Measurements from ENCODE around the gene SLK. TPM values are rescaled to one million over a fixed set of nuclear protein-coding genes. Genes with fewer than 3 reads are reported as not detected.

The SLK gene
- total and polyA plus RNA-seq, 2 donors from 2014 or later = 12.3 to 45.5 TPM

DNA sequence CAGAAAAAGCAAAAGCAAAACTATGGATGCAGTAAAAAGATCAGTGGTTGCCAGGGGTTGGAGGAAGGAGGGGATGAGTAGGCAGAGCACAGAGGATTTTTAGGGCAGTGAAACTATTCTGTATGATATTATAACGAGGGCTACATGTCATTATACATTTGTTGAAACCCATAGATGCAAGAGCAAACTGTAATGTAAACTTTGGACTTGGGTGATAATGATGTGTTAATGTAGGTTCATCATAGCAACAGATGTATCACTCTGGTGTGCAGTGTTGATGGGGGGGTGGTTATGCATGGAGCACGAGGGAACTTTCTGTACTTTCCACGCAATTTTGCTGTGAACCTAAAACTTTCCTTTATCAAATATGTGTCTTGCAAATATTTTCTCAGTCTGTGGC is 23.2 kb downstream of the SLK start:
- intact Hi-C loops (cut with DNase I) = no loop called here
- H3K36me3 ChIP-seq (ENCODE audit: control insufficient read depth in 2 of 3, insufficient read depth in 3 of 3, low read length in 3 of 3) = peaks cover 0 to 5% (median 0%) of the 10 kb centered on the region in 3 donors
- TF ChIP-seq, protein P1, sequence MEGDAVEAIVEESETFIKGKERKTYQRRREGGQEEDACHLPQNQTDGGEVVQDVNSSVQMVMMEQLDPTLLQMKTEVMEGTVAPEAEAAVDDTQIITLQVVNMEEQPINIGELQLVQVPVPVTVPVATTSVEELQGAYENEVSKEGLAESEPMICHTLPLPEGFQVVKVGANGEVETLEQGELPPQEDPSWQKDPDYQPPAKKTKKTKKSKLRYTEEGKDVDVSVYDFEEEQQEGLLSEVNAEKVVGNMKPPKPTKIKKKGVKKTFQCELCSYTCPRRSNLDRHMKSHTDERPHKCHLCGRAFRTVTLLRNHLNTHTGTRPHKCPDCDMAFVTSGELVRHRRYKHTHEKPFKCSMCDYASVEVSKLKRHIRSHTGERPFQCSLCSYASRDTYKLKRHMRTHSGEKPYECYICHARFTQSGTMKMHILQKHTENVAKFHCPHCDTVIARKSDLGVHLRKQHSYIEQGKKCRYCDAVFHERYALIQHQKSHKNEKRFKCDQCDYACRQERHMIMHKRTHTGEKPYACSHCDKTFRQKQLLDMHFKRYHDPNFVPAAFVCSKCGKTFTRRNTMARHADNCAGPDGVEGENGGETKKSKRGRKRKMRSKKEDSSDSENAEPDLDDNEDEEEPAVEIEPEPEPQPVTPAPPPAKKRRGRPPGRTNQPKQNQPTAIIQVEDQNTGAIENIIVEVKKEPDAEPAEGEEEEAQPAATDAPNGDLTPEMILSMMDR (IDR thresholded peaks at IDR 0.05; ENCODE audit: borderline replicate concordance, extremely low read depth, insufficient read depth) = no peak
- no peak overlapping the region for H3K4me3 ChIP-seq (ENCODE audit: low read length in 3 of 3)
- H3K9ac ChIP-seq (ENCODE audit: low read length in 3 of 3) = no peak overlapping the region
- no peaks in the 10 kb centered on the region for H3K4me1 ChIP-seq (ENCODE audit: control insufficient read depth in 2 of 3, insufficient read depth in 2 of 3, low read depth in 1 of 3, low read length in 3 of 3)
- FAIRE-seq (peak; percentile 19), DNase-seq (no peak)
- H3K27ac ChIP-seq (ENCODE audit: low read depth in 2 of 2, low read length in 2 of 2) = no peak overlapping the region
- H3K9me3 ChIP-seq (ENCODE audit: control insufficient read depth in 2 of 3, insufficient read depth in 1 of 3, low read length in 3 of 3) = no peaks in the 10 kb centered on the region
- H3K27me3 ChIP-seq (ENCODE audit: control insufficient read depth, insufficient read depth, low read length) = no peaks in the 10 kb centered on the region

DNA sequence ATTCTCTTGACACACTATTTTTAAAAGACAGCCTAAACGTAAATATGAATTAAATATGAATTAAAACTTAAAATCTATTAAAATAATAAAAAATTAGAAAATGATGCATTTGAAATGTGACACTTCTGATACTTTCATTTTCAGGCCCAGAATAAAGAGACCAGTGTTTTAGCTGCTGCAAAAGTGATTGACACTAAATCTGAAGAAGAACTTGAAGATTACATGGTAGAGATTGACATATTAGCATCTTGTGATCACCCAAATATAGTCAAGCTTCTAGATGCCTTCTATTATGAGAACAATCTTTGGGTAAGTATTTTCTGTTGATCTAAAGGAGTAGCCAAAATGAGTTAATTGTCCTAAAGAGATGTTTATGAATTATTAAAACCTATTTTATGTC is 23.6 kb downstream of the SLK start:
- Histone ChIP-seq H3K9ac (ENCODE audit: low read length in 3 of 3) (no peak overlapping the region), H3K36me3 (ENCODE audit: control insufficient read depth in 2 of 3, insufficient read depth in 3 of 3, low read length in 3 of 3) (peaks cover 0 to 5% (median 0%) of the 10 kb centered on the region in 3 donors), H3K27ac (ENCODE audit: low read depth in 2 of 2, low read length in 2 of 2) (no peak overlapping the region), H3K4me3 (ENCODE audit: low read length in 3 of 3) (no peak overlapping the region), H3K27me3 (ENCODE audit: control insufficient read depth, insufficient read depth, low read length) (no peaks in the 10 kb centered on the region), H3K4me1 (ENCODE audit: control insufficient read depth in 2 of 3, insufficient read depth in 2 of 3, low read depth in 1 of 3, low read length in 3 of 3) (no peaks in the 10 kb centered on the region), H3K9me3 (ENCODE audit: control insufficient read depth in 2 of 3, insufficient read depth in 1 of 3, low read length in 3 of 3) (no peaks in the 10 kb centered on the region)
- TF ChIP-seq, protein P1 (IDR thresholded peaks at IDR 0.05; ENCODE audit: borderline replicate concordance, extremely low read depth, insufficient read depth) = no peak
- DNase-seq (no peak), FAIRE-seq (no peak)
- intact Hi-C loops (cut with DNase I) = no loop called here

DNA sequence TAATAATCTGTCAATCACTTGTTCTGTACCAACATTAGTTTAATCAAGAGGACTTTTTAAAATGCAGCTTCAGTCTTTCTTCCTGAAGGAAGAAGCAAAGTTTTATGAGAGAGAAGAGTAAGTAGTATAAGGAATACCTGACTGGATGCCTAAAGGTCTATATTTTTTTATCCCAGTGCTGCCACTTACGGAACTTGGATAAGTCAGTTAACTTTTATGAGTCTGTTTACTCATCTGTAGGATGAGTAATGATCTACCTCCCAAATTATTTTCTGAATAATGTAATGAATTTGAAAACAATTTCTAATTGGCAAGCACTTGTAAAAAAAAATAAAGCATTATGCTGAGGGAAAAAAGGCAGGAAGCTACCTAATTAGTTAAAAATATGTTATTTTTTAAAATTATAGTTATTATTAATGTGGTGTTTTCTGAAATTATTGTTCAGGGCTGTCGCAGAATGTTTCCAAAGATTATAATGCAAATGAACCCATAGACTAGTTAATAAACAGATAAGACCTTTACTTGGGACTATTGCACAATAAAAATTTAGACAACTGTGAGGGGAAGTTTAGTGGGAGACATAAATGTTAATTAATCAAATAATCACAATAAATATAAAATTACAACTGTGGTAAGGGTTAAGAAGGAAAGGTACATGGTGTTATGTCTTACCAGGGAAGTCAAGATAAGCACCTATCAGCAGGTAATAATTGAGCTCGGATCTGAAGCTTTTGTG is 24.6 kb downstream of the SLK start:
- intact Hi-C loops (cut with DNase I) = no loop called here
- TF ChIP-seq, protein P1 (IDR thresholded peaks at IDR 0.05; ENCODE audit: borderline replicate concordance, extremely low read depth, insufficient read depth) = no peak
- no peak for FAIRE-seq
- Histone ChIP-seq H3K27me3 (ENCODE audit: control insufficient read depth, insufficient read depth, low read length) (no peaks in the 10 kb centered on the region), H3K36me3 (ENCODE audit: control insufficient read depth in 2 of 3, insufficient read depth in 3 of 3, low read length in 3 of 3) (peaks cover 0 to 5% (median 0%) of the 10 kb centered on the region in 3 donors), H3K27ac (ENCODE audit: low read depth in 2 of 2, low read length in 2 of 2) (no peak overlapping the region), H3K9me3 (ENCODE audit: control insufficient read depth in 2 of 3, insufficient read depth in 1 of 3, low read length in 3 of 3) (no peaks in the 10 kb centered on the region), H3K9ac (ENCODE audit: low read length in 3 of 3) (no peak overlapping the region), H3K4me1 (ENCODE audit: control insufficient read depth in 2 of 3, insufficient read depth in 2 of 3, low read depth in 1 of 3, low read length in 3 of 3) (no peaks in the 10 kb centered on the region), H3K4me3 (ENCODE audit: low read length in 3 of 3) (no peak overlapping the region)
- DNase-seq = no peak
